Ectodermal cell (in vitro differentiated cells): Measurements from ENCODE around the gene POLR2A.
A peak's percentile ranks its signal among the peaks of the same experiment; 100 is the strongest.
"Not testable (repeated sequence)": the region's sequence is repeated elsewhere in the genome, so short reads cannot be mapped to it uniquely, and the experiment has no call there.

Experiments used
- H3K27ac ChIP-seq: 2 replicates; pipeline ENCODE4 v1.7.0; 2013; ENCODE audit warnings: mild to moderate bottlenecking, low read depth, low read length; ENCODE audit not compliant: insufficient read depth, poor library complexity, severe bottlenecking
- H3K27me3 ChIP-seq: 2 replicates; pipeline ENCODE4 v1.7.0; 2013; ENCODE audit warnings: mild to moderate bottlenecking, low read length; ENCODE audit not compliant: insufficient read depth, control insufficient read depth, poor library complexity, severe bottlenecking
- H3K36me3 ChIP-seq: one replicate; pipeline ENCODE4 v1.7.0; 2013; ENCODE audit warnings: low read length; ENCODE audit not compliant: control insufficient read depth, insufficient read depth
- H3K4me1 ChIP-seq: one replicate; pipeline ENCODE4 v1.7.0; 2013; ENCODE audit warnings: low read length; ENCODE audit not compliant: control insufficient read depth, insufficient read depth
- H3K4me3 ChIP-seq: 2 replicates; pipeline ENCODE4 v1.7.0; 2013; ENCODE audit warnings: low read depth, low read length, control low read depth; ENCODE audit not compliant: insufficient read depth
- H3K9me3 ChIP-seq: 2 replicates; pipeline ENCODE4 v1.7.0; 2013; ENCODE audit warnings: mild to moderate bottlenecking, low read length, moderate library complexity; ENCODE audit not compliant: control insufficient read depth
- WGBS, 2 experiments: methylation state at CpG; one replicate each; pipeline ENCODE4 v1.1.7; 2013; ENCODE audit warnings: missing lambda C conversion rate in 2 of 2; 5-methylcytosine and 5-hydroxymethylcytosine counted together

The POLR2A gene

GRCh38 chr17:7480089-7480384 is 4.1 kb upstream of the POLR2A start:
- Histone ChIP-seq H3K4me1 (peaks cover 42% of the 10 kb centered on the region), H3K9me3 (no peaks in the 10 kb centered on the region), H3K27me3 (no peaks in the 10 kb centered on the region), H3K27ac (peak overlapping the region; percentile 79), H3K36me3 (no peaks in the 10 kb centered on the region), H3K4me3 (peak overlapping the region; percentile 71)
- WGBS, 2 experiments = 29 to 30% methylated on average over 8 of the region's 8 CpGs

- WGBS, 2 experiments = 68 to 89% methylated on average over 3 to 4 of the region's 4 CpGs
- H3K4me1 ChIP-seq = peaks cover 50% of the 10 kb centered on the region
- not testable (repeated sequence) for H3K27me3 ChIP-seq, H3K27ac ChIP-seq, H3K4me3 ChIP-seq, H3K9me3 ChIP-seq, H3K36me3 ChIP-seq
Observed at GRCh38 chr17:7481275-7481674, 2.9 kb upstream of the POLR2A start, which contains the start of gene SLC35G6. Gene SLC35G6, plus strand, starts transcription at chr17:7481446. Its CDS starts 71 bp downstream, at chr17:7481517.

GRCh38 chr17:7481842-7482741 is 2.1 kb upstream of the POLR2A start:
- not testable (repeated sequence) for H3K27ac ChIP-seq, H3K36me3 ChIP-seq, H3K9me3 ChIP-seq, H3K27me3 ChIP-seq, H3K4me3 ChIP-seq
- H3K4me1 ChIP-seq = peaks cover 51% of the 10 kb centered on the region
- WGBS, 2 experiments = 89 to 92% methylated on average over 31 of the region's 31 CpGs

- H3K4me1 ChIP-seq = peaks cover 45% of the 10 kb centered on the region
- H3K27ac ChIP-seq = peak overlapping the region; percentile 99
- not testable (repeated sequence) for H3K36me3 ChIP-seq, H3K9me3 ChIP-seq, H3K27me3 ChIP-seq
- peak overlapping the region; percentile 62 for H3K4me3 ChIP-seq
- WGBS, 2 experiments = 86 to 88% methylated on average over 6 of the region's 6 CpGs
Observed at GRCh38 chr17:7482742-7483088, 1.5 kb upstream of the POLR2A start.

- Histone ChIP-seq H3K36me3 (no peaks in the 10 kb centered on the region), H3K9me3 (no peaks in the 10 kb centered on the region), H3K27ac (peak overlapping the region; percentile 99), H3K4me1 (peaks cover 38% of the 10 kb centered on the region), H3K27me3 (no peaks in the 10 kb centered on the region), H3K4me3 (peak overlapping the region; percentile 62)
- 3 to 4% methylated on average over 38 of the region's 38 CpGs for WGBS, 2 experiments
Observed at GRCh38 chr17:7483255-7484066, 705 bp upstream of the POLR2A start.

GRCh38 chr17:7484919-7485377 is 782 bp downstream of the POLR2A start:
- Histone ChIP-seq H3K4me1 (peaks cover 32% of the 10 kb centered on the region), H3K36me3 (no peaks in the 10 kb centered on the region), H3K27ac (peak overlapping the region; percentile 38), H3K27me3 (no peaks in the 10 kb centered on the region), H3K9me3 (no peaks in the 10 kb centered on the region), H3K4me3 (peak overlapping the region; percentile 62)
- WGBS, 2 experiments = 0 to 1% methylated on average over 19 of the region's 19 CpGs

GRCh38 chr17:7486181-7486580 is 2.0 kb downstream of the POLR2A start:
- H3K36me3 ChIP-seq = no peaks in the 10 kb centered on the region
- H3K27me3 ChIP-seq = no peaks in the 10 kb centered on the region
- peak overlapping the region; percentile 18 for H3K4me3 ChIP-seq

GRCh38 chr17:7490144-7490543 is 6.0 kb downstream of the POLR2A start:
- WGBS, 2 experiments = 88% methylated on average over 8 of the region's 8 CpGs
- Histone ChIP-seq H3K27ac (no peak overlapping the region), H3K4me3 (no peak overlapping the region), H3K27me3 (no peaks in the 10 kb centered on the region), H3K9me3 (no peaks in the 10 kb centered on the region), H3K4me1 (peaks cover 10% of the 10 kb centered on the region), H3K36me3 (no peaks in the 10 kb centered on the region)

More at GRCh38 chr17:7486181-7486580, 2.0 kb downstream of the POLR2A start:
- 77 to 83% methylated on average over 2 to 3 of the region's 3 CpGs for WGBS, 2 experiments
- H3K27ac ChIP-seq = no peak overlapping the region
- no peaks in the 10 kb centered on the region for H3K9me3 ChIP-seq
- peaks cover 28% of the 10 kb centered on the region for H3K4me1 ChIP-seq

GRCh38 chr17:7491583-7491982 is 7.4 kb downstream of the POLR2A start:
- peaks cover 8% of the 10 kb centered on the region for H3K36me3 ChIP-seq

GRCh38 chr17:7493941-7494340 is 9.8 kb downstream of the POLR2A start:
- 96 to 99% methylated on average over 3 of the region's 3 CpGs for WGBS, 2 experiments
- Histone ChIP-seq H3K9me3 (no peaks in the 10 kb centered on the region), H3K4me1 (no peaks in the 10 kb centered on the region), H3K27me3 (no peaks in the 10 kb centered on the region), H3K36me3 (peaks cover 28% of the 10 kb centered on the region), H3K27ac (no peak overlapping the region), H3K4me3 (no peak overlapping the region)

More at GRCh38 chr17:7491583-7491982, 7.4 kb downstream of the POLR2A start:
- 87 to 93% methylated on average over 1 of the region's 1 CpG for whole genome bisulfite sequencing, 2 experiments
- H3K9me3 ChIP-seq = no peaks in the 10 kb centered on the region
- no peaks in the 10 kb centered on the region for H3K27me3 ChIP-seq
- H3K27ac ChIP-seq = no peak overlapping the region
- no peak overlapping the region for H3K4me3 ChIP-seq
- no peaks in the 10 kb centered on the region for H3K4me1 ChIP-seq
